Fibroblast of villous mesenchyme (primary cell): ENCODE data around the gene BCL2. TPM values are rescaled to one million over a fixed set of nuclear protein-coding genes. Genes with fewer than 3 reads are reported as not detected.

Experiments
- DNase-seq: peaks from one replicate; pipeline ENCODE4 v3.0.0-alpha.2; 2010; ENCODE audit warnings: low read depth
- H3K4me3 ChIP-seq: 2 replicates; pipeline ENCODE4 v1.5.1; 2011; ENCODE audit warnings: low read depth, mild to moderate bottlenecking, low read length
- total RNA-seq: library from RNA; depleted of rRNA; stranded (reverse); fragments of >200 nt; gene quantifications from 2 replicates; pipeline ENCODE4 v1.2.3, GENCODE V29; 2012
- TF ChIP-seq, protein P1 (sequence below): IDR thresholded peaks from 2 replicates; pipeline ENCODE4 v1.5.1; 2012; ENCODE audit warnings: low read depth, mild to moderate bottlenecking, low read length; ENCODE audit not compliant: insufficient read depth

The BCL2 gene
- total RNA-seq, 1 donor = 0.86 TPM

DNA sequence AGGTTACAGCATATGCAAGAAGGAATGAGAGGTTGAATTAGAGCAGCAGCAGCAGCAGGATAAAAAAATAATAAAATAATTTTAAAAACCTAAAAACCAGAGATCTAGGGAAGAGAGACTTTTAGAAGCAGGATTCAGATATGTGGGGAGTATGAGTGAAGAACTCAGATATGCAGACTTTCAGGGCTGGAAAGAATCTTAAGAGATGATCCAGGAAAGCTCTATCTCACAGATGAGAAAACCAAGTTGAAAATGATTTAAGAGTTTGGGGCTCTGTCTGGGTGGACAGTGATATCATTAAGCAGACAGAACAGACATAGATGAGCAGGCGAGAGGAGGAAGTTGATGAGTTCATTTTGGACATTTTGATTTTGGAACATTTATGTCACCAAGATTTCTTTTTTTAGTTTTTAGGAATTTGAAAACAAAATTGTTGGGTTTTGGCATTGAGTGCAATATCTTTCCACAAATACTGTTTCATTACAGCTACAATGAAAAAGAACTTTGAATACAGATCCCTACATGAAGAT, 31.8 kb downstream of the BCL2 start:
- TF ChIP-seq, protein P1, sequence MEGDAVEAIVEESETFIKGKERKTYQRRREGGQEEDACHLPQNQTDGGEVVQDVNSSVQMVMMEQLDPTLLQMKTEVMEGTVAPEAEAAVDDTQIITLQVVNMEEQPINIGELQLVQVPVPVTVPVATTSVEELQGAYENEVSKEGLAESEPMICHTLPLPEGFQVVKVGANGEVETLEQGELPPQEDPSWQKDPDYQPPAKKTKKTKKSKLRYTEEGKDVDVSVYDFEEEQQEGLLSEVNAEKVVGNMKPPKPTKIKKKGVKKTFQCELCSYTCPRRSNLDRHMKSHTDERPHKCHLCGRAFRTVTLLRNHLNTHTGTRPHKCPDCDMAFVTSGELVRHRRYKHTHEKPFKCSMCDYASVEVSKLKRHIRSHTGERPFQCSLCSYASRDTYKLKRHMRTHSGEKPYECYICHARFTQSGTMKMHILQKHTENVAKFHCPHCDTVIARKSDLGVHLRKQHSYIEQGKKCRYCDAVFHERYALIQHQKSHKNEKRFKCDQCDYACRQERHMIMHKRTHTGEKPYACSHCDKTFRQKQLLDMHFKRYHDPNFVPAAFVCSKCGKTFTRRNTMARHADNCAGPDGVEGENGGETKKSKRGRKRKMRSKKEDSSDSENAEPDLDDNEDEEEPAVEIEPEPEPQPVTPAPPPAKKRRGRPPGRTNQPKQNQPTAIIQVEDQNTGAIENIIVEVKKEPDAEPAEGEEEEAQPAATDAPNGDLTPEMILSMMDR = no peak
- DNase-seq = no peak
- H3K4me3 ChIP-seq = no peak overlapping the region

DNA sequence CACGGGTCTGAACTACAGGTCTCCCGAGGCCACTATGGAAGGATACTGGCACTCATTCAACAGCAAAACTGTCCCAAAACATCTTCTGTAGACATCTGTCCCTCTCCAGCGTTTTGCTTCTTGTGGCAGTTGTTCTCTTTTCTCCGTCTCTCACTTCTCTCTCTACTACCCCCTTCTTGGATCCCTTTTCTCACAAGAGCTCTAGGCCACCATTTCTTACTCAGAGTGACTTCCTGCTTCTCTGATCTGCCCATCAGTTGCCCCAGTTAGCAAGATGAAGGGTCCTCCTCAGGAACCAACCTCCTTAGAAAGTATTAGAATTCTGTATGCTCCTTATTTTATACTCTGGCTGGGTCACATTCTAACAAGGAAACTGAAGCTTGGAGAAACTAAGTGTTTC, 32.6 kb downstream of the BCL2 start:
- no peak for DNase-seq
- TF ChIP-seq, protein P1 = no peak
- H3K4me3 ChIP-seq = no peak overlapping the region

DNA sequence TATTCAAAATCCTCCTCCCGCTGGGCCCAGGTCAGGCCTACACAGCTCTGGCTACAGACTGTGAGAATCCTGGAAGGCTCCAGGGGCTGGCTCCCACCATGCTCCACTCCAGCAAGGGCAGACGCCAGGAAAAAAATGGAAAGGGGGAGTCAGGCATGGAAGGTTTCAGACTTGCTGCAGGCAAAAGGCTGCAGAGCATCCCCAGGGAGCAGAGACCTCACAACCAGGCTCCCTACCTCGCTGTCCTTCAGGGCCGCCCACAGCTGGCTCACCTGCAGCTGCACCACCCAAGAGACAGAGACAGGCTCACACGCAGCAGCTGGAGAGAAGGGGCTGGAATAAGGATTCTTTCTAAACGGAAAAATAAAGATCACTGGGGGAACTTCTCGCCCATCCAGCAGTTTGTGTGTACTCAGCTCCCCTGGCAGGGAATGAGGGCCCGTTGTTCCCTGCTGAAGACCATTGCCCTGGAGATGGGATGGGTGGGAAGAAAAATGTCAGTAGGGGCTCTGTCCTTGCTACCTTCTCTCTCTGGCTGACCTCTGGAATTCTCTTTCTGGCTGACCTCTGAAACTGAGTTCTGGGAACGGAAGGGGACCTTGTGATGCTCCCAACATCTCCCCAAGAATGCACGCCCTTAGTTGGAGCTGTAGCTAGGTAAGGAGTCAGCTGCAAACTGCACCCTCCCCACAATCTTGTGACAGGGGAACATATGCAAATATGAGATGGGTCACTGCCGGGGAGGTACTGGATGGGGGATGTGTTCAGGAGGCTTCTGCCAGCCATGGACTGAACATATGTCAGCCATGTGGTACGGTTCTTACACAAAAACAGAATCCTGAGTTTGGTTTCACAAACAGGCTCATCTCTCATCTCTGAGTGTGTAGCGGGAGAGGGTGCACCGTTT, 34.5 kb downstream of the BCL2 start:
- DNase-seq = no peak
- TF ChIP-seq, protein P1 = no peak
- H3K4me3 ChIP-seq = no peak overlapping the region

DNA sequence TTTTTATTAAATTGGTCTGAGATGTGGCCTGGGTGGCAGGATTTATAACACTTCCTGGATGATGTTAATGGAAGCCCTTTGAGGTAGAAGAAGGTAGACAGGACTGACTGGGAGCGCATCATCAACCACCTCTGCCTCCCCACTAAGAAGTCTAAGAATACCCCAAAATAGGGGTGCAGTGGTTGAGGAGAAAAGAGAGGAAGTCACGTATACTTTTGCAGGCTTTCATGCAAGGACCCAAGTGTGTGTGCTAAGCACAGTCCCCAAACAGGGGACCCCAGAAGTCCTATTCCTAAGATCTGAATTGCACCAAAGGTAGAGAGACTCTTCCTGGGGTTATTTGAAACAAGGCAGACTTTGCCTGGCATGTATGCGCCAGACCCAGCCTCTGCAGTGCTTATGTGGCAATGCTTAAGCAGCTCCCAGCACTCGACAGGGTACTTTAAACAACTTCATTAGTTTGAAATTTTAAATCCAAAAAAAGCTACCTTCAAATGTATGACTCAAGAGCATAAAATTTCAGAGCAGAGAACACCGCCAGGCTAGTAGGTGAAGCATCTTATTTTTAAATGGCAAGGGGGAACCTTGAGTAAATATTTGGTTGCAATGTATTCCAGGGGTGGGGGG, 35.3 kb downstream of the BCL2 start:
- no peak overlapping the region for H3K4me3 ChIP-seq
- no peak for DNase-seq
- TF ChIP-seq, protein P1 = no peak

DNA sequence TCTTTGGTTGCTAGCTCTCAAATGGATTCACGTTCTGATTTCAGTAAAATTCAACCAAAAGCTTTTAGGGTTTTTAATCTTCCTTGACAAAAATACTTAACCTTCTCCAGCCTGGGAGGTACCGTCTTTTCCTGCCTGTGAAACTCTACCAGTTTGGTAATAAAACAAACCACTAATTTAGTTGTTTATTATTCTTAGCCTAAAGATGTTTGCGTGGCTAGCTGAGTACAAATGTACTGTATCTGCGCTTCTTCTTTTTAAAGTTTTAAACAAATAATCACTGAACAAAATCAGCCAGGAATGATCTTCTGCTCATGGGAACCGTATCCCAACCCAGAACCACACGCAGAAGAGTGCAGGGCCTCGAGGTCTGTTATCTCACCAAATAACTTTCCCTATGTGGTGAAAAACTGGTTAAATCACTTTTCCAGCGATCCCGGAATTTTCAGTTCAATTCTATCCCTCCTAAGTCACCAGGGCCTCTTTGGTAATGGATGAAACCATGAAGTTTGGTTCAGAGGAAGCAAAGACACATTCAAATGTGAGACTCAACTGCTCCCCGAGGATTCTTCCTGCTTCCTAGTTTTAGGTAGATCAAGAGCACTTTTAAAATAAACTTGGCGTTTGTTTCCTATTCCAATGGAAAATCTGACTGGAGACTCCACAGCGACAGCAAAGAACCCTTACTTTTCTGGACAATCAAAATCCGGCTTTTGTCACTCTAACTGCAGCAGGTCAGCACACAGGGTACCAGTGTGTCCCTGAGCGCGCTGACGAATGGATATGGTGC, 36.1 kb downstream of the BCL2 start:
- H3K4me3 ChIP-seq = no peak overlapping the region
- TF ChIP-seq, protein P1 = no peak
- DNase-seq = no peak

DNA sequence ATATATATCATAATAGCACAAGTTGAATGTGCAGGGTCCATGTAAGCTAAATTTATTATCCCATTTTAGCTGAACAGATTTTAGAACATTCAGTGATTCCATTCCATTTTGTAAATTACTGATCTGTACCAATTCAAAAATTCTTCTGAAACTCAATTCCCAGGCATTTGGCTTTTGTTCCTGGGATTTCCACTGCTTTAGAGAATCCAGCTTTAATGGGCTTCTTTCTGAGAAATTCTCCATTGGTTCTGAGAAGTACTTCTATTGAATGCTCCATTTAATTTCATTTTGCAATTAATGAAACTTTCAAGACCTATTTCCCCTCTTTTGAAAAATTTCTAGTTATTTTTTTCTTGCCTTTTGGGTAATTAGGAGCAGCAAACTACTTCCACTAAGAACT, 36.8 kb downstream of the BCL2 start:
- TF ChIP-seq, protein P1 = no peak

More for the DNA sequence above, 36.8 kb downstream of the BCL2 start:
- H3K4me3 ChIP-seq = no peak overlapping the region
- no peak for DNase-seq
